BLaER1 treated with 17β-estradiol and CSF1 and Interleukin-3, amounts not matched to agents 10 nM and 100 nM (cell line): Measurements from ENCODE around the gene RBM19.

Experiments
- H3K27ac ChIP-seq, 11 experiments: shearing (Covaris generic); formaldehyde crosslinking; 2 replicates each; pipeline ENCODE4 v1.8.1; 2022
- H3K27me3 ChIP-seq, 11 experiments: shearing (Covaris generic); formaldehyde crosslinking; 2 replicates each; pipeline ENCODE4 v1.8.1; 2022
- H3K36me3 ChIP-seq, 11 experiments: shearing (Covaris generic); formaldehyde crosslinking; 2 replicates each; pipeline ENCODE4 v1.8.1; 2022
- H3K4me1 ChIP-seq, 10 experiments: shearing (Covaris generic); formaldehyde crosslinking; 2 replicates each; pipeline ENCODE4 v1.8.1; 2022
- H3K4me2 ChIP-seq, 11 experiments: shearing (Covaris generic); formaldehyde crosslinking; 2 replicates each; pipeline ENCODE4 v1.8.1; 2022
- H3K4me3 ChIP-seq, 10 experiments: shearing (Covaris generic); formaldehyde crosslinking; 2 replicates each; pipeline ENCODE4 v1.8.1; 2022
- H3K9ac ChIP-seq, 11 experiments: shearing (Covaris generic); formaldehyde crosslinking; 2 replicates each; pipeline ENCODE4 v1.8.1; 2022
- H3K9me3 ChIP-seq, 11 experiments: shearing (Covaris generic); formaldehyde crosslinking; replicated peaks in 1 of 11; 2 replicates each; pipeline ENCODE4 v1.8.1; 2022
- H4K20me1 ChIP-seq, 11 experiments: shearing (Covaris generic); formaldehyde crosslinking; 2 replicates each; pipeline ENCODE4 v1.8.1; 2022
- Cebpa-rat ChIP-seq, 11 experiments: shearing (Covaris generic); IDR thresholded peaks; 2 replicates each; pipeline ENCODE4 v1.8.1; 2022

RBM19 gene

GRCh38 chr12:113831016-113831415, 135.1 kb downstream of the RBM19 start:
- Histone ChIP-seq H3K4me3 (no peak overlapping the region), H3K36me3 (peaks cover 0 to 36% (median 4%) of the 10 kb centered on the region in 11 experiments; a peak in 8 of 22 replicates), H3K27me3 (no peaks in the 10 kb centered on the region), H3K4me2 (no peak overlapping the region), H4K20me1 (peaks cover 0 to 40% (median 0%) of the 10 kb centered on the region in 11 experiments; a peak in 8 of 22 replicates), H3K27ac (no peak overlapping the region), H3K9me3 (no peaks in the 10 kb centered on the region), H3K9ac (no peak overlapping the region), H3K4me1 (peaks cover 0 to 13% (median 3%) of the 10 kb centered on the region in 10 experiments; a peak in 6 of 20 replicates)
- no peak for TF ChIP-seq Cebpa-rat (IDR thresholded peaks at IDR 0.05)

GRCh38 chr12:113829212-113829611, 136.9 kb downstream of the RBM19 start:
- no peaks in the 10 kb centered on the region for H3K27me3 ChIP-seq
- H3K4me1 ChIP-seq = peaks cover 0 to 16% (median 3%) of the 10 kb centered on the region in 10 experiments; a peak in 6 of 20 replicates
- H3K9me3 ChIP-seq = no peaks in the 10 kb centered on the region
- no peak for TF ChIP-seq Cebpa-rat (IDR thresholded peaks at IDR 0.05)
- no peak overlapping the region for H3K9ac ChIP-seq
- peaks cover 0 to 25% (median 0%) of the 10 kb centered on the region in 11 experiments; a peak in 8 of 22 replicates for H3K36me3 ChIP-seq
- no peak overlapping the region for H3K4me3 ChIP-seq
- H3K27ac ChIP-seq = no peak overlapping the region
- H3K4me2 ChIP-seq = no peak overlapping the region
- H4K20me1 ChIP-seq = peaks cover 0 to 46% (median 2%) of the 10 kb centered on the region in 11 experiments; a peak in 8 of 22 replicates

- Histone ChIP-seq H3K27ac (no peak overlapping the region), H3K4me1 (peaks cover 0 to 4% (median 0%) of the 10 kb centered on the region in 10 experiments; a peak in 2 of 20 replicates), H3K36me3 (peaks cover 0 to 33% (median 0%) of the 10 kb centered on the region in 11 experiments; a peak in 8 of 22 replicates), H3K4me2 (no peak overlapping the region), H4K20me1 (peaks cover 0 to 56% (median 6%) of the 10 kb centered on the region in 11 experiments; a peak in 8 of 22 replicates), H3K4me3 (no peak overlapping the region), H3K9ac (no peak overlapping the region), H3K27me3 (no peaks in the 10 kb centered on the region), H3K9me3 (no peaks in the 10 kb centered on the region)
- no peak for TF ChIP-seq Cebpa-rat (IDR thresholded peaks at IDR 0.05)
Observed at GRCh38 chr12:113827539-113828114, 138.5 kb downstream of the RBM19 start.

- H3K27ac ChIP-seq = no peak overlapping the region
- H3K36me3 ChIP-seq = peaks cover 0 to 39% (median 6%) of the 10 kb centered on the region in 11 experiments; a peak in 12 of 22 replicates
- peaks cover 0 to 58% (median 6%) of the 10 kb centered on the region in 11 experiments; a peak in 8 of 22 replicates for H4K20me1 ChIP-seq
- no peak overlapping the region for H3K4me3 ChIP-seq
- no peak for TF ChIP-seq Cebpa-rat (IDR thresholded peaks at IDR 0.05)
- peaks cover 0 to 4% (median 0%) of the 10 kb centered on the region in 10 experiments; a peak in 1 of 20 replicates for H3K4me1 ChIP-seq
- no peak overlapping the region for H3K4me2 ChIP-seq
- H3K9me3 ChIP-seq = no peaks in the 10 kb centered on the region
- H3K27me3 ChIP-seq = no peaks in the 10 kb centered on the region
- no peak overlapping the region for H3K9ac ChIP-seq
Observed at GRCh38 chr12:113826805-113827538, 139.2 kb downstream of the RBM19 start.

- no peaks in the 10 kb centered on the region for H3K27me3 ChIP-seq
- TF ChIP-seq Cebpa-rat (IDR thresholded peaks at IDR 0.05) = no peak
- H4K20me1 ChIP-seq = peaks cover 0 to 70% (median 6%) of the 10 kb centered on the region in 11 experiments; a peak in 7 of 22 replicates
- no peaks in the 10 kb centered on the region for H3K9me3 ChIP-seq
- H3K36me3 ChIP-seq = peaks cover 0 to 46% (median 18%) of the 10 kb centered on the region in 11 experiments; a peak in 15 of 22 replicates
- no peak overlapping the region for H3K27ac ChIP-seq
- H3K4me1 ChIP-seq = peaks cover 0 to 4% (median 0%) of the 10 kb centered on the region in 10 experiments; a peak in 1 of 20 replicates
- no peak overlapping the region for H3K4me3 ChIP-seq
- no peak overlapping the region for H3K4me2 ChIP-seq
- no peak overlapping the region for H3K9ac ChIP-seq
Observed at GRCh38 chr12:113825705-113826104, 140.4 kb downstream of the RBM19 start.

GRCh38 chr12:113823816-113824215, 142.3 kb downstream of the RBM19 start:
- H3K27me3 ChIP-seq = no peaks in the 10 kb centered on the region
- peaks cover 0 to 73% (median 6%) of the 10 kb centered on the region in 11 experiments; a peak in 7 of 22 replicates for H4K20me1 ChIP-seq
- H3K9me3 ChIP-seq = no peaks in the 10 kb centered on the region
- H3K4me2 ChIP-seq = no peak overlapping the region
- no peak overlapping the region for H3K4me3 ChIP-seq
- no peak overlapping the region for H3K27ac ChIP-seq
- peaks cover 0 to 4% (median 0%) of the 10 kb centered on the region in 10 experiments; a peak in 1 of 20 replicates for H3K4me1 ChIP-seq
- H3K36me3 ChIP-seq = peaks cover 0 to 51% (median 23%) of the 10 kb centered on the region in 11 experiments; a peak in 15 of 22 replicates
- H3K9ac ChIP-seq = no peak overlapping the region
- TF ChIP-seq Cebpa-rat (IDR thresholded peaks at IDR 0.05) = no peak

GRCh38 chr12:113823016-113823415, 143.1 kb downstream of the RBM19 start:
- Histone ChIP-seq H3K4me2 (no peak overlapping the region), H4K20me1 (peaks cover 0 to 65% (median 6%) of the 10 kb centered on the region in 11 experiments; a peak in 7 of 22 replicates), H3K27me3 (no peaks in the 10 kb centered on the region), H3K27ac (no peak overlapping the region), H3K4me1 (peaks cover 0 to 4% (median 0%) of the 10 kb centered on the region in 10 experiments; a peak in 1 of 20 replicates), H3K36me3 (peaks cover 0 to 51% (median 23%) of the 10 kb centered on the region in 11 experiments; a peak in 15 of 22 replicates), H3K9me3 (no peaks in the 10 kb centered on the region), H3K9ac (no peak overlapping the region), H3K4me3 (no peak overlapping the region)
- no peak for TF ChIP-seq Cebpa-rat (IDR thresholded peaks at IDR 0.05)

- Histone ChIP-seq H3K4me3 (no peak overlapping the region), H3K4me1 (peaks cover 0 to 1% (median 0%) of the 10 kb centered on the region in 10 experiments; a peak in 1 of 20 replicates), H3K27ac (no peak overlapping the region), H3K9ac (no peak overlapping the region), H3K27me3 (no peaks in the 10 kb centered on the region), H3K9me3 (no peaks in the 10 kb centered on the region), H3K36me3 (peaks cover 0 to 62% (median 27%) of the 10 kb centered on the region in 11 experiments; a peak in 17 of 22 replicates), H3K4me2 (no peak overlapping the region), H4K20me1 (peaks cover 0 to 62% (median 0%) of the 10 kb centered on the region in 11 experiments; a peak in 7 of 22 replicates)
- TF ChIP-seq Cebpa-rat (IDR thresholded peaks at IDR 0.05) = no peak
Observed at GRCh38 chr12:113820842-113821241, 145.3 kb downstream of the RBM19 start.

GRCh38 chr12:113820309-113820708, 145.8 kb downstream of the RBM19 start:
- Histone ChIP-seq H4K20me1 (peaks cover 0 to 56% (median 0%) of the 10 kb centered on the region in 11 experiments; a peak in 6 of 22 replicates), H3K4me1 (no peaks in the 10 kb centered on the region), H3K4me3 (no peak overlapping the region), H3K27ac (no peak overlapping the region), H3K9ac (no peak overlapping the region), H3K36me3 (peaks cover 0 to 65% (median 27%) of the 10 kb centered on the region in 11 experiments; a peak in 17 of 22 replicates), H3K9me3 (no peaks in the 10 kb centered on the region), H3K27me3 (no peaks in the 10 kb centered on the region), H3K4me2 (no peak overlapping the region)
- TF ChIP-seq Cebpa-rat (IDR thresholded peaks at IDR 0.05) = no peak
